Inflammatory macrophage treated with lipopolysaccharide for 4 hours (primary cell): ENCODE results near the gene CYSLTR2.

Source experiments
- DNase-seq: peaks from one replicate; pipeline ENCODE4 v3.0.0-alpha.2; 2020

CYSLTR2 gene, protein sequence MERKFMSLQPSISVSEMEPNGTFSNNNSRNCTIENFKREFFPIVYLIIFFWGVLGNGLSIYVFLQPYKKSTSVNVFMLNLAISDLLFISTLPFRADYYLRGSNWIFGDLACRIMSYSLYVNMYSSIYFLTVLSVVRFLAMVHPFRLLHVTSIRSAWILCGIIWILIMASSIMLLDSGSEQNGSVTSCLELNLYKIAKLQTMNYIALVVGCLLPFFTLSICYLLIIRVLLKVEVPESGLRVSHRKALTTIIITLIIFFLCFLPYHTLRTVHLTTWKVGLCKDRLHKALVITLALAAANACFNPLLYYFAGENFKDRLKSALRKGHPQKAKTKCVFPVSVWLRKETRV

DNA sequence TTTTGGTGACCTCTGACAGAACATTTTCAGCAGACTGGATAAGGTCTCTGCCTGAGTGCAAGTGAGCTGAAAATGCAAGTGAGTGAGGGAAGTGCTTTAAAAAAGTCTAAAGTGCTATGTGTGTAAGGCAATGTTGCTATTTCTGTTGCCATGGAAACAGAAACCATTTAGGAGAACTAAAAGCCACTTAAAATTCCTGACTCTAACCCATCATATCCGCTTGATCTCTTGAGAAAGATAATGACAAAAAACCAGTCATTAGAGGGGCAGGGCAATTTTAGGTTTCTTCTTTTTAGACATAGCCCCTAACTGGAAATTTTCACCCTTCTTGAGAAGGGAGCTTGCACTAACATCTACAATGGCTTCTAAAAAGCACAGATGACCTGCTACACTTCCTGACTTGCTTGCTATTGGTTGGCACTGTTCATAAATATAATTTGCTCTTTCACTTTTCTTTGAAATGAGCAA is at the start of gene CYSLTR2:
TSS of gene CYSLTR2 (plus strand) at position 458 of the 468 bp plus-strand sequence. CDS start 52,889 bp downstream, outside the sequence.
- peak; percentile 96 for DNase-seq

DNA sequence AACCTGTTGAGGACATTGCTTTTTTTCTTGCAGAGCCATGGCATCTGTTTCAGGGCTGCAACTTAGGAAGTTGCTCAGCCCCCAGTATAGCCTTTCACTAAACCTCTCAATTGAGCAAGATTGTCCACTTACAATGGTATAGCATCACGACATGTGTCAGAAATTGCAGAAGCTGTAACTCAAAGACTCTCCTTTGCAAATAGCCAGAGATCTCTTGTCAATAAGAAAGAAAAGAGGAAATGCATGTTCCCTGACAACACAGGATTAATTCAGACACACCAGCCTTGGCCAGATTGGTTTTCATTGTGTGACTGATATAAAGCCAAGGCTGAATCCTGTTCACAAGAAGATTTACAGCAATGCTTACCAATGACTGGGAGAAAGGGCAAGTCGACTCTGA is 38.7 kb upstream of the CYSLTR2 start:
- DNase-seq, result peak; percentile 88

DNA sequence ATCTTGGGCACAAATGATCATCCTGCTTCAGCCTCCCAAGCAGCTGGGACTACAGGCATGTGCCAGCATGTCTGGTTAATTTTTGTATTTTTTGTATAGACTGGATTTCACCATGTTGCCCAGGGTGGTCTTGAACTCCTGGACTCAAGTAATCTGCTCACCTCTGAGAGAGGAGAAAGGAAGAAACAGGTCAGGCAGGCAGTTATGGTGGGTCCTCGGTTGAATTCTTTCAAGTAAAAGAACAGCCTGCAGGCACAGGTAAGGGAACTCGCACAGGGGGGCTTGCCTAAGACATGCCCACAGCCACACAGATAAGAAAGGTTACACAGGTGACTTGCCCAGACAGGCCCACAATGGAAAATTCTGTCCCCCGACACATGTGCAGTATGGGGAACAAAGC is 34.8 kb upstream of the CYSLTR2 start:
- DNase-seq, result no peak

- DNase-seq, result no peak
These were observed 32.7 kb upstream of the CYSLTR2 start for GRCh38 chr13:48621056-48621455.

DNA sequence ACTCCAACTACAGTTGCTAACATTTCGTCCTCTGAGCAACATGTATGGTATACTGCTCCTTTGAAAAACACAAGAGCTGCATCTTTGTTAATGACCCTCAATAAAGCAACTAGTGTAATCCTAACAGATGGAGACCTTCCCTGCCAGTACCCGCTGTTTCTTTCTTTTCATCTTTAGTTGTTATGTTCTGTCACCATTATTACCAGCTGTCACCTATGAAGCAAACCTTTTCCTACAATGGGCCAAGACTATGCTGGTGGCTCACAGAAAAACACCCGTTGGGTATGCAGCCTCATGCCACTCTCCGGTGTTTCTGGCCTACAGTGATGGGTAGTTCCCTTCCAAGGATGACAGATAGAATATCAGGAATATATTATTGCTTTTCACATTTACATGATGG is 29.7 kb upstream of the CYSLTR2 start:
- no peak for DNase-seq

GRCh38 chr13:48624858-48625257 is 28.9 kb upstream of the CYSLTR2 start:
- DNase-seq, result peak; percentile 87

- no peak for DNase-seq
These were observed 28.2 kb upstream of the CYSLTR2 start for GRCh38 chr13:48625413-48626076.

- peak; percentile 81 for DNase-seq
These were observed 27.7 kb upstream of the CYSLTR2 start for GRCh38 chr13:48626077-48626449.

- DNase-seq, result no peak
These were observed 26.8 kb upstream of the CYSLTR2 start for GRCh38 chr13:48626726-48627451.

DNA sequence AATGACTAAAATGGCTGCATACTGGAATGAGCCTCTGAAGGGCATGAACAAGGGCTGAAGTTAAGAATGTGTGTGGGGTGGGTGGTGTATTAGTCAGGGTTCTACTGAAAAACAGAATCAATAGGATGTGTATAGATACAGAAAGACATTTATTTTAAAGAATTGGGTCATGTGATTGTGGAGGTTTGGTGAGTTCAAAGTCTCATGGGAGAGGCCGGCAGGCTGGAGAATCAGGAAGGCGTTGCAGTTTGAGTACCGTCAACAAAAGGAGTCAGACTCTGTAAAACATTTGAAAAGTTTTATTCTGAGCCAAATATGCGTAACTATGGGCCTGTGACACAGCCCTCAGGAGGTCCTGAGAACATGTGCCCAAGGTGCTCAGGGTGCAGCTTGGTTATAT is 24.5 kb upstream of the CYSLTR2 start:
- DNase-seq, result no peak

- DNase-seq, result no peak
These were observed 23.4 kb upstream of the CYSLTR2 start for GRCh38 chr13:48630291-48630690.

DNA sequence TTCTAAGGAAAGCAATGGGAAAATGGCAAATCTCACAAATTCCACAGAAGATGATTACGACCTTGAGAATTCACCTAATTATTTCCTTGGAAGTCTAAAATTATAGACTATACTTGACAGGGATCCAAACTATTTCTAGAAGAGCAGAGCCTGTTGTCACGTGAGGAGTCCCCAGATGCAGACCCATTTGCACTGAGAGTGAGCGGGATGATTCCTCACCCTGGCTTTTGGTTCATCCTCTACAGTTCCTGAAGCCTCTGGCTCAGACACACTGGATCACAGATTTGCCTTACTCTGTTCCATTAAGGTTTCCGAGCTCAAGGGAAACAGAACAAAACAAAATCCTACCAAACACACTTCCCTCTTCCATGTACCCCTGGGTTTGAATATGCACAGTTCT is 23.0 kb upstream of the CYSLTR2 start:
- no peak for DNase-seq

GRCh38 chr13:48631441-48631840 is 22.3 kb upstream of the CYSLTR2 start:
- DNase-seq, result no peak

DNA sequence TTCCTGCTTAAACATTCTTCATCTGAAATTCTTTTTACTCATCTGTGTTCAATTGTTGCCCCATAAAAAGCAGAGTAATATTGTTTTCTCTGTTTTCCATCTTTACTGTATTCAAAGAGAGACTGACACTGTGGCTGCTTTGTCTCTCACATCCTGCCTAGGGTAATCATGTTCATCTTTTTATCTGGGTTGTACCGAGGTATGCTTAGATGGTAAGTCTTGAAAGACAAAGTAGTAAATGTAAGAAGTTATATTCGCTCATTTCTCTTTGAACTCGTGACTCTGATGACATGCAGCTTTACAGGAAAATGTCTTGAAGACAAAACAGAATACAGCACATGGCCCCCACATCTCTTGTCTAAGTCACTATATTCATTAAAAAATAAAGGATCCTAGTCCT is 20.0 kb upstream of the CYSLTR2 start:
- DNase-seq, result no peak

GRCh38 chr13:48634636-48635035 is 19.1 kb upstream of the CYSLTR2 start:
- no peak for DNase-seq

DNA sequence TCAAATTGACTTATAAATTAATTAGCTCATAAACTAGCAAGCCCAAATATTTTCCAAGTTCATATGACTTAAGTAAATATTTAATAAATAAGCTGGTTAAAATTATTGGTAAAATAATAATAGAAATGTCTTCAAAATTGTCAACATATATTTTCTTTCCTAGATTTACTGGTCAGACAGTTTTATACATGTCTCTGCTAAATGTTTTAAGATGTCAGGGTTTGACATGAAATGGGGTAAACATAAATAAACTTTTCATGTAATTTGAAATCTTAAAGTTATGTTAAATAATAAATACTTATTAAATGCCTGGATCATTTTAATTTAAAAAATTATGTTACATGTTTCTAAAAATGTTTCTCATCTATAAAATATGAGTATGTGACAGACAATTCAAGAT is 18.3 kb upstream of the CYSLTR2 start:
- no peak for DNase-seq

DNA sequence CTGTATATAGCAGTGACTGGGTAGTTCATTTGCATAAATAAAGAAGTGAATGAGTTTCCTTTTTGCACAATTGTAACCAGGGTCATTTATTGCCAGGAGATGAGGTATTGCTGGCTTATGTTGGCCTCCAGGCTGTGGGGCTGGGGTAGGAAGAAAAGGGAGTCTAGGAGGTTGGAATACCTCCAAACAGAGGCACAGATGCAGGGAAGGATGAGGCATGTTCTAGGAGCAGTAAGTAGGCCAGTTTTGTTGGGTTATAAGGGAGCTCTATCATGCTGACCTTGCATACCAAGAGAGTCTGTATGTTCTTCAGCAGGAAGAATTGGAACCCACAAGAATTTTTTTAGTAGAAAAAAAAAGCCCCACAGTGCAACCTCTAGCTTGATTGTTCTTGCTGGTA is 17.2 kb upstream of the CYSLTR2 start:
- no peak for DNase-seq

GRCh38 chr13:48637601-48638000 is 16.1 kb upstream of the CYSLTR2 start:
- DNase-seq, result no peak

GRCh38 chr13:48640767-48641166 is 13.0 kb upstream of the CYSLTR2 start:
- no peak for DNase-seq

GRCh38 chr13:48641404-48641803 is 12.3 kb upstream of the CYSLTR2 start:
- DNase-seq, result no peak

- no peak for DNase-seq
These were observed 11.7 kb upstream of the CYSLTR2 start for GRCh38 chr13:48642061-48642460.

GRCh38 chr13:48643159-48643558 is 10.6 kb upstream of the CYSLTR2 start:
- no peak for DNase-seq

DNA sequence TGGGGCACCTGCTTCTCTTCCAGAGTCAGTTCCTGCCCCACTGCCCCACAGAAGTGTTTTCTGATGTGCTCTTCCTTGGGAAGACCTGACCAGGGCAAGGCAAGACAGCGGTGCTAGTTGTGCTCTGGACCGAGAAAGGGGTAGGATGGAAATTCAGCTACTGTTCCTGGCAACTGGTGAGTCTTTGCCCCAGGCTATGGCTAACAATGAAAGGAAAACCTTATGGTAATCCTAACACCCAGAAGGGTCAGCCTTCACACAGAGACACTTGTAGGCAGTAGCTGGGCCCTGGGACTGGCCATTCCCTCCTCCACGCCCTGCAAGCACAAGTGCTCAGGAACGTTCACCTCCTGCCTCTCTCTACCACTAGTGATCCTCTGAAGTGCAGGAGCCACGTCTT is 9.6 kb upstream of the CYSLTR2 start:
- no peak for DNase-seq

DNA sequence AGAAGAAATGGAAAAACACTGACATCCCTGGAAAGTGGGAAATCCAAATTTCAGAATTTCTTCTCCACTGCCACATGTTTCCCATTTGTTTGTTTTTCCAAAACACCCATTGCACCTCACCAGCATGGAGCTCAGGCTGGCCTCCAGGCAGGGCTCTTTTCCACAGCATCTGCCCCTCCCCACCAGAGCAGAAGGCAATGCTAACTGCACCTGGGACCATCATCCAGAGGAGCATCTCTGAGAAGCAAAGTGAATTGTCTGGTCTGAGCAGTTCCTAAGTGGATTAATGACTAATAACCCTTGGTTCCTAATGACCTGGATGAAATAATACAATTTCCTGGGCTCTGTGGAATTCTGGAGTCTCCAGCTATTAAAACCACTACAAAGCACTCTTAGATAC is 8.8 kb upstream of the CYSLTR2 start:
- no peak for DNase-seq
